Activated CD4-positive, CD25-positive, alpha-beta regulatory T cell treated with anti-CD3 and anti-CD28 coated beads, Interleukin-2, amount 50 U/mL, for 24 hours (primary cell): ENCODE results near the gene STK24.
A peak's percentile ranks its signal among the peaks of the same experiment; 100 is the strongest.
"Not testable (repeated sequence)": the region's sequence is repeated elsewhere in the genome, so short reads cannot be mapped to it uniquely, and the experiment has no call there.

Source experiments
- ATAC-seq, 2 donors: fragments of 150-1000 bp; cut with Tn5 transposase; one replicate each; pipeline ENCODE4 v1.10.0; 2021; ENCODE audit warnings: mild to moderate bottlenecking in 1 of 2, moderate library complexity in 1 of 2

STK24 gene

GRCh38 chr13:98576963-98577835 lies at the start of gene STK24:
TSS of gene STK24 (minus strand) at chr13:98577107. CDS start at chr13:98576786, 321 bp downstream.
- ATAC-seq: peak; percentile 44 to 56

- ATAC-seq: no peak
Measured at GRCh38 chr13:98626298-98626935, 49.5 kb upstream of the STK24 start.

- not testable (repeated sequence) for ATAC-seq
Measured at GRCh38 chr13:98624589-98624988, 47.7 kb upstream of the STK24 start.

GRCh38 chr13:98622931-98623331 lies 46.0 kb upstream of the STK24 start:
- no peak for ATAC-seq

GRCh38 chr13:98619556-98619955 lies 42.6 kb upstream of the STK24 start:
- no peak for ATAC-seq

GRCh38 chr13:98615595-98615994 lies 38.7 kb upstream of the STK24 start:
- ATAC-seq: not testable (repeated sequence)

- ATAC-seq: no peak
Measured at GRCh38 chr13:98613591-98613990, 36.7 kb upstream of the STK24 start.

- no peak for ATAC-seq
Measured at GRCh38 chr13:98609756-98610155, 32.8 kb upstream of the STK24 start.

GRCh38 chr13:98606296-98606695 lies 29.4 kb upstream of the STK24 start:
- ATAC-seq: no peak

- no peak for ATAC-seq
Measured at GRCh38 chr13:98599502-98600328, 22.8 kb upstream of the STK24 start.

- no peak for ATAC-seq
Measured at GRCh38 chr13:98598043-98598442, 21.1 kb upstream of the STK24 start.

GRCh38 chr13:98595134-98595533 lies 18.2 kb upstream of the STK24 start:
- no peak for ATAC-seq

- ATAC-seq: no peak
Measured at GRCh38 chr13:98592362-98592732, 15.4 kb upstream of the STK24 start.

- no peak for ATAC-seq
Measured at GRCh38 chr13:98591721-98592361, 14.9 kb upstream of the STK24 start.

GRCh38 chr13:98590471-98590870 lies 13.6 kb upstream of the STK24 start:
- not testable (repeated sequence) for ATAC-seq

GRCh38 chr13:98589516-98589915 lies 12.6 kb upstream of the STK24 start:
- ATAC-seq: not testable (repeated sequence)

- no peak for ATAC-seq
Measured at GRCh38 chr13:98586400-98587345, 9.8 kb upstream of the STK24 start.

- ATAC-seq: no peak
Measured at GRCh38 chr13:98585946-98586345, 9.0 kb upstream of the STK24 start.

GRCh38 chr13:98585398-98585754 lies 8.5 kb upstream of the STK24 start:
- ATAC-seq: no peak

- no peak for ATAC-seq
Measured at GRCh38 chr13:98584668-98585397, 7.9 kb upstream of the STK24 start.

- ATAC-seq: no peak
Measured at GRCh38 chr13:98582947-98583346, 6.0 kb upstream of the STK24 start.
